HG03469 (cell line): ENCODE measurements around the gene ALOX5AP.
A peak's percentile ranks its signal among the peaks of the same experiment; 100 is the strongest.

Experiments used
- ATAC-seq: cut with Tn5 transposase; IDR thresholded peaks from one replicate; pipeline ENCODE4 v1.9.1; 2021; ENCODE audit warnings: mild to moderate bottlenecking, moderate library complexity, moderate number of reproducible peaks; ENCODE audit not compliant: unreplicated experiment

Gene ALOX5AP

DNA sequence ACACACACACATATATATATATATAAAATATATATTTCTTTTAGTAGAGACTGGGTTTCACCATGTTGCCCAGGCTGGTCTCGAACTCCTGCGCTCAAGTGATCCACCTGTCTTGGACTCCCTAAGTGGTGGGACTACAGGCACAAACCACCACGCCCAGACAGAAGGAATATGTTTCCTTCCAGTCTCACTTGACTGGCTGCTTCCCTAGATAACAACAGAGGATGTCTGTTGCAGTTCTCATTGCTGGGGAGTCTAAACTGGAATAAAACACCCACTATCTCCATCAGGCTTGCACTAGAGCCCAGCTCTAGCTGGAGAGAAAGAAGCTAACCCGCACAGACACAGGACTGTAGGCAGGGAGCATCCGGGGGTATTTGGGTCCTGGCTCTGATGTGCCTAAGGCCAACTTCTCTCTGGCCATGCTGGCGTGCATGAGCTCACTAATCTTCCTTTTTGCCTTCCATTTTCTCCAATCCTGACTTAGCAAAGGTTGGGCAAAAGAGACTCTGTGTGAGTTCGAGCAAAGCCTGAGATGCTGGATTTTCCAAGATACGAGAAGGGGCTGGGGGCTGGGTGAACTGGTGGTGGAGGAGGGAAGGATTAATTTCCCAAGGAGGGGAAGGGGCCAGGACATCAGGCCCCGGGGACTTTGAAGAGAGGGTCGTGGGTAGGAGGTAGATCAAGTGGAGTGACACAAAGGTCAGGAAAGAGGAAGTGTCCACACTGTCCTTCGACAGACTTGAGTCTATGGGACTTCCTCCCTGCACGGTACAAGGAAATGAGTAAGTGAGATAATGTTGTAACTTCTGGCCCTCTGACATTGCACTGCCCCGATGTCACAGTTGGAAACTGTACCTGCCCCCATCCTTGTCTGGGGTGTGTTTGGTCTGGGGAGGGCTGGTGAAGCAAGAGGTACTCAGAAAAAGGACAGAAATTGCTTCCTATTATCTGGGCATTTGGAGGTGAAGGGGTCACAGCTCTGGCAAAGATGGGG lies 22.5 kb upstream of the ALOX5AP start:
- ATAC-seq = no peak

- ATAC-seq = no peak
These were observed 20.5 kb upstream of the ALOX5AP start for GRCh38 chr13:30714629-30715371.

GRCh38 chr13:30715372-30715756 lies 20.0 kb upstream of the ALOX5AP start:
- no peak for ATAC-seq

DNA sequence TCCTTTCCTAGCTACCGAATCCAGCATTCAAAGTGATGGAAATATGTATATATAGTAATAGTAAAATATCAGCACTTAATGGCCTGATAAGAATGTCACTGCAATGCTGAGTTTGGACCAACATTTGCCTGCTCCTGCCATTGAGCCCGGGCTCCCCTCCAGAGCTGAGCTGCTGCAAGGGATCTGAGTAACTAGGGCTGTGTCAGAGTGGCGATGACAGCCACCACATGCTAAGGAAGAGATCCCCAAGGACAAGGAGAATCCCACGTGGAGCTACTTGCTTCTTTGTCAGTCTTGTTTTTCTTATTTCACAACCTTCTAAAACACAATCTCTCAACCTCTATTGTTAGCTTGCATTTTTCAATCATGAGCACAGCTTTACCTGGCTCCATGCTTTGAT lies 19.5 kb upstream of the ALOX5AP start:
- no peak for ATAC-seq

GRCh38 chr13:30718661-30719524 lies 16.4 kb upstream of the ALOX5AP start:
- no peak for ATAC-seq

DNA sequence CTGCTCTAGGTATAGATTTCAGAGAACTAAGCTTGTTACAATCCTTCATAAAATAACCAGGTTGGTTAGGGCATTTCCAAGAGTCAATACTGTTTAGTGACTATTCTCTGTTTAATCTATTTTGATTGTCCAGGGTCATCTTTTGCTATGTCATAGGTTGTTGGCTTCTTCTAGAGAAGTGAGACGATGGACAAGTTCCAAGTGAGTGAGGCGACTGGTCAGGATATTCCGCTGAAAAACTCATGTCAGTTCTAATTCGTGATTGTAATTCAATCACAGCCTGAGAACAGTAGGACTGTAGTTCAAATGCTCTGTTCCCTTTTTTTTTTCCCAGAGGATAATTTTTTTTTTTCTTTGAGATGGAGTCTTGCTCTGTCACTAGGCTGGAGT lies 15.8 kb upstream of the ALOX5AP start:
- ATAC-seq = no peak

- peak; percentile 77 for ATAC-seq
These were observed 15.0 kb upstream of the ALOX5AP start for GRCh38 chr13:30720172-30720869.

DNA sequence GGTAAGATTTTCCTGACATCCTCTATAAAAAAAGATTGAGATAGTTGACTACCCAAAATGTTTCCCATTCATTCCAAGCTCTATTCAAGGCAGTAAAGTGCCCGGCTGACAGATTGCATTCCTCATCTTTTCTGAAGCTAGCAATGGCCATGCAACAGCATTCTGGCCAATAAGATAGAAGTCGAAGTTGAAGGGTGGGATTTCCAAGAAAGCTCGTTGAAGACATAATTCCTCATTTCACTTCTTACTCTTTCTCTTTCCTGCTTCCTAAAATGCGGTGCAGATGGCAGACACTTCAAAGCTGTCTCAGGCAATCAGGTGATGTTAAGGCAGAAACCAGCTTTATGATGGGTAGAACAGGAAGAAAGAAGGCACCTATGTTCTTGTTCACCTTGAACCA lies 13.4 kb upstream of the ALOX5AP start:
- ATAC-seq = no peak

DNA sequence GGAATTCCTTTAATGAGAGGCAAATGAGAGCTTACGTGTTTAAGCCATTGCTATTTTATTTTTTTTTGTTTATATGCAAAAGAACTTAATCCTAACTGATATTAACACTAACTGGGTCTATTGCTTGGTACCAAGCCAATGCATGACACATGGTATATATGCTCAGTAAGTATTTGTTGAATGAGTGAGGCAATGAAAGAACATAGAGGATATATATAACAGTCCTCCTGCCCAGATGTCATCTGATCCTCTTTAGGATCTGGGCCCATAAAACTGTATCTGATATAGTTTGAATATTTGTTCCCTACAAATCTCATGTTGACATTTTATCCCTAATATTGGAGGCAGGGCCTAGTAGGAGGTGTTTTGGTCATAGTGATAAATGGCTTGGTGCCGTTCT lies 13.0 kb upstream of the ALOX5AP start:
- no peak for ATAC-seq

GRCh38 chr13:30724778-30725177 lies 10.6 kb upstream of the ALOX5AP start:
- no peak for ATAC-seq

DNA sequence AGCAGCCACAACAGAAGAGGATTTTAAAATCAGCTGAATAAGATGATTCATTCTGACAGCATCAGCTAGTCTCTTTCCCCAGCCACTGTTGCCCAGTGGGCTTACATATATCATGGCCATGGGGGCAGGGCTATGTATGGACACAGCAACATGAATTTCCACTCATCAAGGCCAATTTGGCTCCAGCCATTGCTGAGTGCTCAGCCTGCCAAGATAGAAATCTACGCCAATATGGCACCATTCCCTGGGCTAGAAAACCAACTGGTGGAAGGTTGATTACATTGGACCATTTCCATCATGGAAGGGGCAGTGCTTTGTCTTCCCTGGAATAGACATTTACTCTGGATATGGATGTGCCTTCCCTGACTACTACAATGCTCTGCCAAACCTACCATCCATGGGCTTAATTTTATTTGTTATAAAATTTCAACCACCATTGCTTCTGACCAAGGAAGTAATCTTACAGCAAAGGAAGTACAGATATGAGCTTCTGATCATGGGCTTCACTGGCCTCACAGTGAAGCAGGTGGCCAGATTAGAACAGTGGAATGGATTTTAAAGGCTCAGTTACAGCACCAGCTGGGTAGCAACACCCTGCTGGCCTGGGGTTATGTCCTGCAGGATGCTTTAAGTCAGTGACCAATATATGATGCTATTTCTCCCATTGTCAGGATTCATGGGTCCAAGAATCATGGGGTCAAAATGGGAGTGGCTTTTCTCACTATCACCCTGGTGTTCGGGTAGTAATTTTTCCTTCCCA lies 9.8 kb upstream of the ALOX5AP start:
- no peak for ATAC-seq

- ATAC-seq = no peak
These were observed 9.2 kb upstream of the ALOX5AP start for GRCh38 chr13:30726192-30726591.

DNA sequence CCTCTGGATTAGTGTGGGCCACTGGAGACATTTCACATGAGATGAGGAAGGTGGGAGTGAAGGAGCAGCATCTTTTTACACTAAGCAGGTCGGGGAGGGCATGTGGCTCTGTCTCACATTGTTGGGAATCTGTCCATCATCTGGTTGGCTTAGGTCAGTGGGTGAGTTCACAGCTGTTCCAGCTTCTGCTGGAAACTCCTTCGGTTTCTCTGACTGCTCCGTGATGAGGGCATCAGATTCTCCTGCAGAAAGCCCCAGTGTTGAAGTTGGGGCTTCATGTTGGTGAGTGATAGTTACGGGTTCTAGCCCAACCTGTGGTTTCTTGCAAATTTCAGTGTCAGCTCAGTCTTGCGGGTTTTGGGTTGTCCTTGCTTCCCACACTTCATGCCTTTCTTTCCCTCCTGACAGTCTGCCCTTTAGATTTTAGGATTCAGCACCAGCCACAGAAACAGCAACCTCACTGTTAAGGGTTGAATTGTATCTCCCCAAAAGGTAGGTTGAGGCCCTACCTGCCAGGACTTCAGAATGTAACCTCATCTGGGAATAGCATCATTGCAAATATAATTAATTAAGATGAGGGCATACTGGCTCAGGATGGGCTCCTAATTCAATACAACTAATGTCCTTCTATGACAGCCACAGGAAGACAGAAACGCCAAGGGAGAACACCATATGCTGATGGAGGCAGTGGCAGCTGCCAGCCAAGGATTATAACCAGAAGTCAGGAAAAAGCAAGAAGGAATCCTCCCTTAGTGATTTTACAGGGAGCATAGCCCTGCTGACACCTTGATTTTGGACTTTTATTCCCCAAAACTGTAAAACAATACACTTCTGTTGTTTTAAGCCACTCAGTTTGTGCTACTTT lies 7.6 kb upstream of the ALOX5AP start:
- ATAC-seq = no peak

DNA sequence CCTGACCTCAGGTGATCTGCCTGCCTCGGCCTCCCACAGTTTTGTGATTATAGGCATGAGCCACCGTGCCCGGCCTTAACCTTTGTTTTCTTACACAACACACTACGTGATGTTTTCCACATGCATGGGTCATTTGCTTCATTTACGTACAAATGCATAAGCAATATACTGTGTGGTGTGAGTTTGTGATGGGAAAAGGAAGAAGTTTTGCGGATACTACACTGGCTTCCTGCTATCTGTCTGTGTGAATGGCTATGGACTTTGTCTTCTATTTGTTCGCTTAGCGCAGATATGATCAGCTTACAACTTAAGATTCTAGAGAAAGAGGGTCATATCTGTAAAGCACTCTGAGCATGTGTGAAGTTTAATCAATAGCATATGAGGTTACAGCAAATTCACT lies 5.5 kb upstream of the ALOX5AP start:
- no peak for ATAC-seq

GRCh38 chr13:30730526-30730925 lies 4.8 kb upstream of the ALOX5AP start:
- ATAC-seq = no peak

GRCh38 chr13:30731361-30732045 lies 3.8 kb upstream of the ALOX5AP start:
- ATAC-seq = no peak

DNA sequence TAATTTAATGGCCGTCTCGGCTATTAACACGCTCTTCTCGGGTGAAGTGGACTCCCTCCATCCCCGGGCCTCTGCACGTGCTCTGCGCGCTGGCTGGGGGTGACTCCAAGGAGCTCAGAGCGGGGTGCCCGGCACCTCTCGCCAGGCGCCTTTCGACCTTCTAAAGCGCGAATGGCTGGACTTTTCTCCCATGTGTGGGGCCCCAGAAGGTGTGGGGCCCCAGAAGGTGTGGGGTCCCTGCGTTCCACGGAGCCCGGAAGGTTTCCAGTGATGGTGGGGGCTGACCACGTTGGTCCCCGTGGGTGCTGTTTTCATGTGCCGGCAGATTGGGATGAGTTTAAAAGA lies 3.3 kb upstream of the ALOX5AP start:
- ATAC-seq = no peak

- no peak for ATAC-seq
These were observed 904 bp upstream of the ALOX5AP start for GRCh38 chr13:30734439-30734838.

- ATAC-seq = no peak
These were observed 481 bp downstream of the ALOX5AP start for GRCh38 chr13:30735872-30736175.
